HCT116 (cell line): ENCODE measurements around the gene MAEA. TPM values are rescaled to one million over a fixed set of nuclear protein-coding genes. Genes with fewer than 3 reads are reported as not detected.

Experiments used
- ATAC-seq: fragments of 200-7000 bp; cut with Tn5 transposase; 2 replicates; pipeline ENCODE4 v1.9.1; 2020; ENCODE audit warnings: mild to moderate bottlenecking, moderate library complexity
- BruUV-seq: library from RNA; stranded (reverse); fragments of 400-500 nt; replicated peaks from 2 replicates; lab custom pipeline; 2021; lab: Mats Ljungman, UMichigan
- CTCF ChIA-PET: fragments of 300-600 bp; sonication (Branson Sonifier 250); formaldehyde crosslinking; loops from one replicate; lab custom pipeline; 2021; ENCODE audit warnings: antibody characterized with exemption; lab: Charles Lee
- POLR2A ChIA-PET: fragments of 300-600, 350-600 bp; sonication (Branson Sonifier 250); formaldehyde crosslinking; loops from one replicate; lab custom pipeline; 2021; ENCODE audit warnings: antibody characterized with exemption; lab: Charles Lee
- RAD21 ChIA-PET, 2 experiments: fragments of 300-600 bp; sonication (Branson Sonifier 250); formaldehyde crosslinking; loops; one replicate each; lab custom pipeline; 2023; ENCODE audit warnings: low total read pairs in 2 of 2; ENCODE audit not compliant: uncharacterized antibody in 2 of 2, unreplicated experiment in 2 of 2, low non-redundant PET in 1 of 2; lab: Charles Lee
- DNase-seq: peaks from one replicate; pipeline ENCODE4 v3.0.0-alpha.2; 2010; ENCODE audit warnings: low read depth, low spot score
- H2AFZ ChIP-seq: fragments of 200-600 bp; shearing (Covaris generic), sonication (generic); 2 replicates; pipeline ENCODE4 v1.6.1; 2017; ENCODE audit warnings: low read depth, mixed run types, mixed read lengths, antibody characterized with exemption, low read length; ENCODE audit not compliant: poor library complexity, severe bottlenecking
- H3K27ac ChIP-seq: 2 replicates; pipeline ENCODE4 v1.5.1; 2012; ENCODE audit warnings: low read depth, low read length
- H3K27me3 ChIP-seq: fragments of 200-600 bp; sonication (generic); 2 replicates; pipeline ENCODE4 v1.6.1; 2016; ENCODE audit warnings: mixed run types, low read length, mixed read lengths; ENCODE audit not compliant: insufficient read depth
- H3K36me3 ChIP-seq, 2 experiments: fragments of 200-500 bp in 1 of 2; fragments of 200-600 bp in 1 of 2; sonication (Bioruptor generic) in 1 of 2; sonication (generic) in 1 of 2; 2 replicates each; pipeline versions ENCODE4 v1.5.1 to v1.6.1; 2014 to 2016; ENCODE audit warnings: low read length in 2 of 2, inconsistent platforms in 1 of 2, mixed read lengths in 1 of 2, mixed run types in 1 of 2; ENCODE audit not compliant: insufficient read depth in 2 of 2, control insufficient read depth in 1 of 2
- H3K4me1 ChIP-seq, 2 experiments: fragments of 200-600 bp in 1 of 2; sonication (generic) in 1 of 2; 2 replicates each; pipeline versions ENCODE4 v1.5.1 to v1.6.1; 2012 to 2017; ENCODE audit warnings: low read length in 2 of 2, inconsistent platforms in 1 of 2, mild to moderate bottlenecking in 1 of 2, mixed read lengths in 1 of 2, mixed run types in 1 of 2, moderate library complexity in 1 of 2; ENCODE audit not compliant: insufficient read depth in 2 of 2, control insufficient read depth in 1 of 2
- H3K4me2 ChIP-seq: fragments of 200-600 bp; sonication (generic); 2 replicates; pipeline ENCODE4 v1.6.1; 2017; ENCODE audit warnings: mixed run types, low read length, mixed read lengths
- H3K4me3 ChIP-seq, 2 experiments: fragments of 200-600 bp in 1 of 2; sonication (generic) in 1 of 2; replicated peaks in 1 of 2; 2 replicates each; pipeline ENCODE4 v1.5.1; 2011 to 2016; ENCODE audit warnings: low read length in 2 of 2, control low read depth in 1 of 2, low read depth in 1 of 2, mild to moderate bottlenecking in 1 of 2, mixed read lengths in 1 of 2, mixed run types in 1 of 2
- H3K79me2 ChIP-seq: fragments of 200-600 bp; sonication (generic); 2 replicates; pipeline ENCODE4 v1.6.1; 2017; ENCODE audit warnings: mild to moderate bottlenecking, mixed run types, low read length, moderate library complexity, mixed read lengths; ENCODE audit not compliant: insufficient read depth
- H3K9ac ChIP-seq: fragments of 200-600 bp; sonication (generic); 2 replicates; pipeline ENCODE4 v1.6.1; 2016; ENCODE audit warnings: low read length, mixed read lengths
- H3K9me2 ChIP-seq: fragments of 200-600 bp; sonication (generic), shearing (Covaris generic); 2 replicates; pipeline ENCODE4 v1.6.1; 2017; ENCODE audit warnings: mixed run types, mild to moderate bottlenecking, moderate library complexity; ENCODE audit not compliant: insufficient read depth
- H3K9me3 ChIP-seq, 2 experiments: fragments of 200-500 bp in 1 of 2; fragments of 200-600 bp in 1 of 2; sonication (Bioruptor generic) in 1 of 2; sonication (generic) in 1 of 2; 2 replicates each; pipeline ENCODE4 v1.6.1; 2014 to 2017; ENCODE audit warnings: low read length in 2 of 2, mixed read lengths in 2 of 2, inconsistent platforms in 1 of 2, low read depth in 1 of 2, mild to moderate bottlenecking in 1 of 2, mixed run types in 1 of 2, moderate library complexity in 1 of 2; ENCODE audit not compliant: control insufficient read depth in 1 of 2, insufficient read depth in 1 of 2
- H4K20me1 ChIP-seq: fragments of 200-600 bp; sonication (generic), shearing (Covaris generic); 2 replicates; pipeline ENCODE4 v1.6.1; 2017; ENCODE audit warnings: mixed run types, mild to moderate bottlenecking, moderate library complexity; ENCODE audit not compliant: insufficient read depth
- CBX3 ChIP-seq: IDR thresholded peaks from 2 replicates; pipeline ENCODE4 v1.6.1; 2012; ENCODE audit warnings: low read depth
- CEBPB ChIP-seq: IDR thresholded peaks from 2 replicates; pipeline ENCODE4 v1.6.1; 2012; ENCODE audit warnings: low read depth
- EGR1 ChIP-seq: IDR thresholded peaks from 2 replicates; pipeline ENCODE4 v1.6.1; 2012; ENCODE audit warnings: low read depth
- ELF1 ChIP-seq: IDR thresholded peaks from 2 replicates; pipeline ENCODE4 v1.6.1; 2012; ENCODE audit warnings: low read depth, borderline replicate concordance
- JUND ChIP-seq: IDR thresholded peaks from 2 replicates; pipeline ENCODE4 v1.6.1; 2012
- POLR2A ChIP-seq: IDR thresholded peaks from 2 replicates; pipeline ENCODE4 v1.7.0; 2011; ENCODE audit warnings: borderline replicate concordance; ENCODE audit not compliant: insufficient read depth, insufficient read length; ENCODE audit errors: extremely low read depth
- RAD21 ChIP-seq: IDR thresholded peaks from 2 replicates; pipeline ENCODE4 v1.6.1; 2012; ENCODE audit warnings: low read depth, mild to moderate bottlenecking
- SIN3A ChIP-seq: IDR thresholded peaks from 2 replicates; pipeline ENCODE4 v1.6.1; 2012; ENCODE audit warnings: low read depth
- SP1 ChIP-seq: IDR thresholded peaks from 2 replicates; pipeline ENCODE4 v1.6.1; 2012; ENCODE audit warnings: low read depth
- YY1 ChIP-seq: IDR thresholded peaks from 2 replicates; pipeline ENCODE4 v1.6.1; 2011; ENCODE audit warnings: low read length, low read depth, moderate library complexity, mild to moderate bottlenecking; ENCODE audit not compliant: insufficient replicate concordance; ENCODE audit errors: extremely low read depth
- ZNF274 ChIP-seq: fragments of 200-500 bp; sonication (Bioruptor generic); IDR thresholded peaks from 2 replicates; pipeline ENCODE4 v1.6.1; 2014; ENCODE audit warnings: mild to moderate bottlenecking, low read depth, low read length, inconsistent platforms
- intact Hi-C: fragments of 100-400 bp; cut with micrococcal nuclease; formaldehyde crosslinking; loops from 2 replicates; pipeline ENCODE4 v1.10.0; 2022
- total RNA-seq: library from RNA; stranded (reverse); gene quantifications from one replicate; pipeline ENCODE4 v1.2.1, GENCODE V29; 2021; ENCODE audit not compliant: unreplicated experiment
- TF ChIP-seq, protein P1 (sequence below): IDR thresholded peaks from 2 replicates; pipeline ENCODE4 v1.6.1; 2012
- TF ChIP-seq, protein P2 (sequence below): IDR thresholded peaks from 2 replicates; pipeline ENCODE4 v1.6.1; 2012; ENCODE audit warnings: low read depth
- TF ChIP-seq, protein P3 (sequence below), 3 experiments: fragments of 200-600 bp in 1 of 3; sonication (generic) in 1 of 3; IDR thresholded peaks in 2 of 3; conservative IDR thresholded peaks in 1 of 3; 2 replicates each; pipeline ENCODE4 v1.5.1; 2012 to 2017; ENCODE audit warnings: low read depth in 2 of 3, low read length in 2 of 3, antibody characterized with exemption in 1 of 3, borderline replicate concordance in 1 of 3, control low read depth in 1 of 3, mild to moderate bottlenecking in 1 of 3, mixed read lengths in 1 of 3, mixed run types in 1 of 3, moderate library complexity in 1 of 3; ENCODE audit not compliant: insufficient read depth in 1 of 3

The MAEA gene
- total RNA-seq, 1 experiment from 2014 or later, result 88.3 TPM

DNA sequence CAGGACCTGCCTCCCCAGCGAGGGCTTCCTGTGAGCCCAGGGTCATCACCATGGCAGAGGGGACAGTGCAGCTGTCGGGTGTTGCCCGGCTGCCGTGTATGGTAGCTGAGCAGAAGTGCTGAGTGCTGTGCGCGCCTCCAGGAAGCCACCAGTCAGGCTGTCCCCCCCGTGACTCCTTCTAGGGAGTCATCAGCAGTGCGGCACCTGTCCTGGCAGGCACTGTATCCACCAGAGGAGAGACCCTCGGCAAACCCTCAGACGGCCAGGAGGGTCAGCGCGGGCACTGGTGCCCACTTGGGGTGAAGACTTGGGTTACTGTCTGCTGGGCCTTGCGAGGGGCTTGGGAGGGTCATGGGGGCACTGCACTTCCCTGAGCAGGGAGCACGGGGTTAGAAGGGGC lies 65.7 kb downstream of the MAEA start:
- ATAC-seq (no peak), DNase-seq (no peak)
- no TSS peak for BruUV-seq
- Histone ChIP-seq H3K9me3 (no peaks in the 10 kb centered on the region), H3K9me2 (no peaks in the 10 kb centered on the region), H4K20me1 (no peaks in the 10 kb centered on the region), H3K27me3 (no peaks in the 10 kb centered on the region), H3K27ac (no peak overlapping the region), H2AFZ (no peak overlapping the region), H3K9ac (no peak overlapping the region), H3K36me3 (no peaks in the 10 kb centered on the region; a peak in 2 of 4 replicates), H3K79me2 (no peaks in the 10 kb centered on the region), H3K4me3 (no peak overlapping the region), H3K4me2 (no peak overlapping the region), H3K4me1 (peaks cover 2 to 6% of the 10 kb centered on the region in 2 experiments; a peak in 2 of 4 replicates)
- RAD21 ChIA-PET, result interaction anchor here in 1 of 2 experiments (1.6 kb wide), 1 partner anchor 158 kb away, joined by 6 read pairs; no protein-coding TSS in a partner anchor
- intact Hi-C loops, result loop anchor here (10.0 kb wide), 1 partner anchor 159 kb away; no protein-coding TSS in a partner anchor
- TF ChIP-seq CEBPB, result no peak
- TF ChIP-seq POLR2A, result no peak
- no peak for TF ChIP-seq CBX3
- TF ChIP-seq, protein P1, sequence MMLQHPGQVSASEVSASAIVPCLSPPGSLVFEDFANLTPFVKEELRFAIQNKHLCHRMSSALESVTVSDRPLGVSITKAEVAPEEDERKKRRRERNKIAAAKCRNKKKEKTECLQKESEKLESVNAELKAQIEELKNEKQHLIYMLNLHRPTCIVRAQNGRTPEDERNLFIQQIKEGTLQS, result no peak
- TF ChIP-seq, protein P2, sequence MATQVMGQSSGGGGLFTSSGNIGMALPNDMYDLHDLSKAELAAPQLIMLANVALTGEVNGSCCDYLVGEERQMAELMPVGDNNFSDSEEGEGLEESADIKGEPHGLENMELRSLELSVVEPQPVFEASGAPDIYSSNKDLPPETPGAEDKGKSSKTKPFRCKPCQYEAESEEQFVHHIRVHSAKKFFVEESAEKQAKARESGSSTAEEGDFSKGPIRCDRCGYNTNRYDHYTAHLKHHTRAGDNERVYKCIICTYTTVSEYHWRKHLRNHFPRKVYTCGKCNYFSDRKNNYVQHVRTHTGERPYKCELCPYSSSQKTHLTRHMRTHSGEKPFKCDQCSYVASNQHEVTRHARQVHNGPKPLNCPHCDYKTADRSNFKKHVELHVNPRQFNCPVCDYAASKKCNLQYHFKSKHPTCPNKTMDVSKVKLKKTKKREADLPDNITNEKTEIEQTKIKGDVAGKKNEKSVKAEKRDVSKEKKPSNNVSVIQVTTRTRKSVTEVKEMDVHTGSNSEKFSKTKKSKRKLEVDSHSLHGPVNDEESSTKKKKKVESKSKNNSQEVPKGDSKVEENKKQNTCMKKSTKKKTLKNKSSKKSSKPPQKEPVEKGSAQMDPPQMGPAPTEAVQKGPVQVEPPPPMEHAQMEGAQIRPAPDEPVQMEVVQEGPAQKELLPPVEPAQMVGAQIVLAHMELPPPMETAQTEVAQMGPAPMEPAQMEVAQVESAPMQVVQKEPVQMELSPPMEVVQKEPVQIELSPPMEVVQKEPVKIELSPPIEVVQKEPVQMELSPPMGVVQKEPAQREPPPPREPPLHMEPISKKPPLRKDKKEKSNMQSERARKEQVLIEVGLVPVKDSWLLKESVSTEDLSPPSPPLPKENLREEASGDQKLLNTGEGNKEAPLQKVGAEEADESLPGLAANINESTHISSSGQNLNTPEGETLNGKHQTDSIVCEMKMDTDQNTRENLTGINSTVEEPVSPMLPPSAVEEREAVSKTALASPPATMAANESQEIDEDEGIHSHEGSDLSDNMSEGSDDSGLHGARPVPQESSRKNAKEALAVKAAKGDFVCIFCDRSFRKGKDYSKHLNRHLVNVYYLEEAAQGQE, result no peak
- no peak for TF ChIP-seq ELF1
- TF ChIP-seq ZNF274, result no peak
- TF ChIP-seq JUND, result no peak
- TF ChIP-seq, protein P3, sequence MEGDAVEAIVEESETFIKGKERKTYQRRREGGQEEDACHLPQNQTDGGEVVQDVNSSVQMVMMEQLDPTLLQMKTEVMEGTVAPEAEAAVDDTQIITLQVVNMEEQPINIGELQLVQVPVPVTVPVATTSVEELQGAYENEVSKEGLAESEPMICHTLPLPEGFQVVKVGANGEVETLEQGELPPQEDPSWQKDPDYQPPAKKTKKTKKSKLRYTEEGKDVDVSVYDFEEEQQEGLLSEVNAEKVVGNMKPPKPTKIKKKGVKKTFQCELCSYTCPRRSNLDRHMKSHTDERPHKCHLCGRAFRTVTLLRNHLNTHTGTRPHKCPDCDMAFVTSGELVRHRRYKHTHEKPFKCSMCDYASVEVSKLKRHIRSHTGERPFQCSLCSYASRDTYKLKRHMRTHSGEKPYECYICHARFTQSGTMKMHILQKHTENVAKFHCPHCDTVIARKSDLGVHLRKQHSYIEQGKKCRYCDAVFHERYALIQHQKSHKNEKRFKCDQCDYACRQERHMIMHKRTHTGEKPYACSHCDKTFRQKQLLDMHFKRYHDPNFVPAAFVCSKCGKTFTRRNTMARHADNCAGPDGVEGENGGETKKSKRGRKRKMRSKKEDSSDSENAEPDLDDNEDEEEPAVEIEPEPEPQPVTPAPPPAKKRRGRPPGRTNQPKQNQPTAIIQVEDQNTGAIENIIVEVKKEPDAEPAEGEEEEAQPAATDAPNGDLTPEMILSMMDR (IDR thresholded peaks at IDR 0.05 in 2 of 3, conservative IDR thresholded peaks at IDR 0.05 in 1 of 3; ENCODE audit: borderline replicate concordance in 1 of 3, insufficient read depth in 1 of 3, low read depth in 2 of 3, low read length in 2 of 3), result no peak
- no peak for TF ChIP-seq YY1
- TF ChIP-seq SP1, result no peak
- no peak for TF ChIP-seq EGR1
- TF ChIP-seq RAD21, result no peak
- TF ChIP-seq SIN3A, result no peak
- CTCF ChIA-PET, result interaction anchor here (1.1 to 2.0 kb wide), 3 partner anchors 158 to 274 kb away, joined by 5 to 10 read pairs (median 6); no protein-coding TSS in a partner anchor
- POLR2A ChIA-PET, result no interaction called here
